HAP-1 (cell line): ENCODE measurements around the gene CAD.

ENCODE experiments used
- DNase-seq, 2 experiments: peaks; one replicate each; pipeline ENCODE4 v3.0.0-alpha.2; 2016 to 2020; ENCODE audit warnings: low spot score in 2 of 2
- H3K27me3 ChIP-seq: fragments of 250-450 bp; sonication (Bioruptor Pico); 2 replicates; pipeline ENCODE4 v1.5.1; 2020; ENCODE audit warnings: low read depth, mild to moderate bottlenecking, moderate library complexity
- H3K36me3 ChIP-seq: fragments of 250-450 bp; sonication (Bioruptor Pico); replicated peaks from 2 replicates; pipeline ENCODE4 v1.5.1; 2020; ENCODE audit warnings: mild to moderate bottlenecking
- H3K4me1 ChIP-seq: fragments of 250-450 bp; sonication (Bioruptor Pico); 2 replicates; pipeline ENCODE4 v1.5.1; 2020; ENCODE audit warnings: mild to moderate bottlenecking
- H3K4me3 ChIP-seq: fragments of 250-450 bp; sonication (Bioruptor Pico); 2 replicates; pipeline ENCODE4 v1.5.1; 2020; ENCODE audit warnings: mild to moderate bottlenecking, moderate library complexity
- H3K9me3 ChIP-seq: fragments of 250-450 bp; sonication (Bioruptor Pico); 2 replicates; pipeline ENCODE4 v1.5.1; 2020; ENCODE audit warnings: mild to moderate bottlenecking, moderate library complexity
- in situ Hi-C: fragments of 300-500 bp; cut with MboI; formaldehyde crosslinking; loops from 3 replicates; pipeline ENCODE4 v1.14.3; 2020; ENCODE audit warnings: low sequenced_read_pairs, inconsistent platforms, mixed read lengths

The CAD gene

GRCh38 chr2:27206346-27206745 lies 10.8 kb upstream of the CAD start:
- peaks cover 16% of the 10 kb centered on the region for H3K4me1 ChIP-seq
- H3K27me3 ChIP-seq: no peaks in the 10 kb centered on the region
- H3K4me3 ChIP-seq: no peak overlapping the region
- no peaks in the 10 kb centered on the region for H3K9me3 ChIP-seq
- in situ Hi-C loops: no loop called here
- DNase-seq: no peak
- H3K36me3 ChIP-seq: peaks cover 75% of the 10 kb centered on the region

GRCh38 chr2:27208486-27209050 lies 8.6 kb upstream of the CAD start:
- in situ Hi-C loops: no loop called here
- no peak overlapping the region for H3K4me3 ChIP-seq
- H3K4me1 ChIP-seq: peaks cover 24% of the 10 kb centered on the region
- H3K27me3 ChIP-seq: no peaks in the 10 kb centered on the region
- H3K36me3 ChIP-seq: peaks cover 60% of the 10 kb centered on the region
- DNase-seq: peak in 1 of 2 experiments; percentile 33
- H3K9me3 ChIP-seq: no peaks in the 10 kb centered on the region

GRCh38 chr2:27209621-27210401 lies 7.4 kb upstream of the CAD start:
- H3K27me3 ChIP-seq: no peaks in the 10 kb centered on the region
- DNase-seq: no peak
- in situ Hi-C loops: no loop called here
- H3K4me1 ChIP-seq: peaks cover 25% of the 10 kb centered on the region
- peaks cover 55% of the 10 kb centered on the region for H3K36me3 ChIP-seq
- H3K4me3 ChIP-seq: no peak overlapping the region
- no peaks in the 10 kb centered on the region for H3K9me3 ChIP-seq

GRCh38 chr2:27211241-27211942 lies 5.8 kb upstream of the CAD start:
- Histone ChIP-seq H3K36me3 (peaks cover 52% of the 10 kb centered on the region), H3K4me3 (peak overlapping the region; percentile 73), H3K27me3 (no peaks in the 10 kb centered on the region), H3K4me1 (peaks cover 25% of the 10 kb centered on the region), H3K9me3 (no peaks in the 10 kb centered on the region)
- peak in 1 of 2 experiments; percentile 79 for DNase-seq
- in situ Hi-C loops: no loop called here

- peaks cover 31% of the 10 kb centered on the region for H3K4me1 ChIP-seq
- H3K4me3 ChIP-seq: peak within 1 kb of the TSS; percentile 73
- peak; percentile 85 to 89 for DNase-seq
- no peaks in the 10 kb centered on the region for H3K9me3 ChIP-seq
- no peaks in the 10 kb centered on the region for H3K27me3 ChIP-seq
- in situ Hi-C loops: no loop called here
- peaks cover 51% of the 10 kb centered on the region for H3K36me3 ChIP-seq
These were observed 5.1 kb upstream of the CAD start, which contains the start of the genes ATRAID and SLC5A6 for GRCh38 chr2:27211943-27212625. ATRAID (plus strand) TSS chr2:27212041; CDS start chr2:27212369, 328 bp downstream. SLC5A6 (minus strand) TSS chr2:27212268; CDS start chr2:27207650, 4,618 bp downstream.

- peak; percentile 13 to 30 for DNase-seq
- Histone ChIP-seq H3K27me3 (no peaks in the 10 kb centered on the region), H3K9me3 (no peaks in the 10 kb centered on the region), H3K4me1 (peaks cover 31% of the 10 kb centered on the region), H3K4me3 (peak overlapping the region; percentile 73), H3K36me3 (peaks cover 47% of the 10 kb centered on the region)
- in situ Hi-C loops: no loop called here
These were observed 4.3 kb upstream of the CAD start for GRCh38 chr2:27212626-27213471.

- in situ Hi-C loops: no loop called here
- no peaks in the 10 kb centered on the region for H3K9me3 ChIP-seq
- H3K4me3 ChIP-seq: no peak overlapping the region
- DNase-seq: no peak
- H3K4me1 ChIP-seq: peaks cover 34% of the 10 kb centered on the region
- peaks cover 55% of the 10 kb centered on the region for H3K36me3 ChIP-seq
- no peaks in the 10 kb centered on the region for H3K27me3 ChIP-seq
These were observed 2.2 kb upstream of the CAD start for GRCh38 chr2:27214941-27215340.

- no peak for DNase-seq
These were observed 592 bp upstream of the CAD start for GRCh38 chr2:27216416-27217137.

GRCh38 chr2:27218614-27219013 lies 1.4 kb downstream of the CAD start:
- in situ Hi-C loops: no loop called here
- Histone ChIP-seq H3K4me1 (peaks cover 21% of the 10 kb centered on the region), H3K36me3 (peaks cover 86% of the 10 kb centered on the region), H3K27me3 (no peaks in the 10 kb centered on the region), H3K9me3 (no peaks in the 10 kb centered on the region), H3K4me3 (peak overlapping the region; percentile 68)
- no peak for DNase-seq

More at GRCh38 chr2:27216416-27217137, 592 bp upstream of the CAD start:
- Histone ChIP-seq H3K27me3 (no peaks in the 10 kb centered on the region), H3K9me3 (no peaks in the 10 kb centered on the region), H3K4me3 (peak overlapping the region; percentile 68), H3K36me3 (peaks cover 71% of the 10 kb centered on the region), H3K4me1 (peaks cover 30% of the 10 kb centered on the region)
- in situ Hi-C loops: no loop called here

- no peak for DNase-seq
- Histone ChIP-seq H3K27me3 (no peaks in the 10 kb centered on the region), H3K9me3 (no peaks in the 10 kb centered on the region), H3K4me1 (peaks cover 21% of the 10 kb centered on the region), H3K36me3 (peaks cover 88% of the 10 kb centered on the region), H3K4me3 (peak overlapping the region; percentile 68; the same call in 1 of the 2 replicates)
- in situ Hi-C loops: no loop called here
These were observed 1.9 kb downstream of the CAD start for GRCh38 chr2:27219091-27219490.

- in situ Hi-C loops: no loop called here
- Histone ChIP-seq H3K27me3 (no peaks in the 10 kb centered on the region), H3K4me3 (no peak overlapping the region), H3K36me3 (peaks cover 91% of the 10 kb centered on the region), H3K9me3 (no peaks in the 10 kb centered on the region), H3K4me1 (peaks cover 21% of the 10 kb centered on the region)
- peak in 1 of 2 experiments; percentile 25 for DNase-seq
These were observed 2.9 kb downstream of the CAD start for GRCh38 chr2:27220091-27220490.

- Histone ChIP-seq H3K36me3 (peaks cover 94% of the 10 kb centered on the region), H3K9me3 (no peaks in the 10 kb centered on the region), H3K4me3 (no peak overlapping the region), H3K4me1 (peaks cover 21% of the 10 kb centered on the region), H3K27me3 (no peaks in the 10 kb centered on the region)
- in situ Hi-C loops: no loop called here
- DNase-seq: no peak
These were observed 4.0 kb downstream of the CAD start for GRCh38 chr2:27221166-27221565.
